Endothelial cell of umbilical vein (primary cell): ENCODE results near the gene HYAL1. TPM values are rescaled to one million over a fixed set of nuclear protein-coding genes. Genes with fewer than 3 reads are reported as not detected.

Experiments
- BruUV-seq: library from RNA; stranded (reverse); fragments of 400-500 nt; replicated peaks from 2 replicates; lab custom pipeline; 2021; lab: Mats Ljungman, UMichigan
- CTCF ChIA-PET: fragments of 300-600, 350-600 bp; sonication (Branson Sonifier 250); formaldehyde crosslinking; loops from one replicate; lab custom pipeline; 2021; ENCODE audit warnings: antibody characterized with exemption, inconsistent platforms; lab: Charles Lee
- POLR2A ChIA-PET: fragments of 300-600, 350-600 bp; sonication (Branson Sonifier 250); formaldehyde crosslinking; loops from one replicate; lab custom pipeline; 2021; ENCODE audit warnings: antibody characterized with exemption, inconsistent platforms; lab: Charles Lee
- DNase-seq: peaks from one replicate; pipeline ENCODE4 v3.0.0-alpha.2; 2011; ENCODE audit warnings: low read depth, low spot score
- FAIRE-seq: peaks from 2 replicates; lab custom pipeline; 2011; peaks lifted over from hg19 to GRCh38; lab: Jason Lieb, UNC
- H2AFZ ChIP-seq: 2 replicates; pipeline ENCODE4 v1.6.0; 2012; ENCODE audit warnings: low read depth, low read length, control low read depth, inconsistent platforms
- H3K27ac ChIP-seq: 2 replicates; pipeline ENCODE4 v1.5.1; 2011; ENCODE audit warnings: low read depth, mild to moderate bottlenecking, control low read depth, low read length, moderate library complexity; ENCODE audit not compliant: insufficient read depth
- H3K27me3 ChIP-seq, 2 experiments: 2 replicates each; pipeline versions ENCODE4 v1.6.0 to v1.6.1; 2011; ENCODE audit warnings: low read length in 2 of 2, mixed read lengths in 1 of 2; ENCODE audit not compliant: control insufficient read depth in 2 of 2, insufficient read depth in 2 of 2
- H3K36me3 ChIP-seq, 2 experiments: 2 replicates in 1 of 2; 3 replicates in 1 of 2; pipeline ENCODE4 v1.5.1; 2011; ENCODE audit warnings: low read length in 2 of 2, mild to moderate bottlenecking in 1 of 2, moderate library complexity in 1 of 2; ENCODE audit not compliant: control insufficient read depth in 2 of 2, insufficient read depth in 2 of 2; ENCODE audit errors: extremely low read depth in 1 of 2
- H3K4me1 ChIP-seq: 3 replicates; pipeline ENCODE4 v1.5.1; 2011; ENCODE audit warnings: mild to moderate bottlenecking, low read length; ENCODE audit not compliant: control insufficient read depth, insufficient read depth; ENCODE audit errors: extremely low read depth
- H3K4me2 ChIP-seq: 2 replicates; pipeline ENCODE4 v1.6.1; 2011; ENCODE audit warnings: low read length, control low read depth, mixed read lengths; ENCODE audit not compliant: insufficient read depth
- H3K4me3 ChIP-seq, 3 experiments: fragments of 200-600 bp in 1 of 3; sonication (generic), shearing (Covaris generic) in 1 of 3; replicated peaks in 1 of 3; 2 replicates each; pipeline ENCODE4 v1.5.1; 2011 to 2016; ENCODE audit warnings: control low read depth in 3 of 3, low read length in 3 of 3, mild to moderate bottlenecking in 2 of 3, inconsistent platforms in 1 of 3, low read depth in 1 of 3, moderate library complexity in 1 of 3; ENCODE audit not compliant: insufficient read depth in 1 of 3
- H3K79me2 ChIP-seq: 2 replicates; pipeline ENCODE4 v1.6.0; 2012; ENCODE audit warnings: low read length, inconsistent platforms; ENCODE audit not compliant: control insufficient read depth, insufficient read depth
- H3K9ac ChIP-seq: replicated peaks from 2 replicates; pipeline ENCODE3; 2011; ENCODE audit warnings: low read length, control low read depth; ENCODE audit not compliant: insufficient read depth; ENCODE audit errors: extremely low read depth
- H3K9me1 ChIP-seq: replicated peaks from 3 replicates; pipeline ENCODE4 v1.6.0; 2011; ENCODE audit warnings: mild to moderate bottlenecking, low read length; ENCODE audit not compliant: control insufficient read depth, insufficient read depth; ENCODE audit errors: extremely low read depth
- H3K9me3 ChIP-seq: replicated peaks from 2 replicates; pipeline ENCODE4 v1.5.1; 2012; ENCODE audit warnings: low read length, inconsistent platforms; ENCODE audit not compliant: control insufficient read depth, insufficient read depth
- H4K20me1 ChIP-seq: replicated peaks from 2 replicates; pipeline ENCODE3; 2011; ENCODE audit warnings: mild to moderate bottlenecking, low read length; ENCODE audit not compliant: control insufficient read depth, insufficient read depth; ENCODE audit errors: extremely low read depth
- CTCF ChIP-seq, 2 donors: IDR thresholded peaks; 1 replicate in 1 of 2; 2 replicates in 1 of 2; pipeline ENCODE4 v1.5.1; 2011; ENCODE audit warnings: low read length in 2 of 2, mild to moderate bottlenecking in 2 of 2, moderate library complexity in 2 of 2, control low read depth in 1 of 2, inconsistent platforms in 1 of 2, low read depth in 1 of 2; ENCODE audit not compliant: insufficient read depth in 1 of 2; ENCODE audit errors: extremely low read depth in 1 of 2
- POLR2A ChIP-seq: IDR thresholded peaks from 2 replicates; pipeline ENCODE4 v1.6.1; 2012; ENCODE audit warnings: low read depth, mild to moderate bottlenecking, control low read depth, low read length
- POLR2AphosphoS5 ChIP-seq: IDR thresholded peaks from 2 replicates; pipeline ENCODE4 v1.6.1; 2012; ENCODE audit warnings: low read depth, mild to moderate bottlenecking, control low read depth, low read length, moderate library complexity; ENCODE audit not compliant: insufficient read depth
- dilution Hi-C: fragments of 300-500 bp; cut with MboI; formaldehyde crosslinking; loops from one replicate; pipeline ENCODE4 v1.15.0; 2019; ENCODE audit warnings: low sequenced_read_pairs; ENCODE audit not compliant: extremely low pct_ligation_motif_present
- intact Hi-C: fragments of 100-400 bp; cut with micrococcal nuclease; formaldehyde crosslinking; loops from one replicate; pipeline ENCODE4 v1.10.0; 2022
- polyA plus RNA-seq, 4 experiments: library from polyadenylated mRNA; depleted of rRNA in 3 of 4; stranded (reverse) in 3 of 4; unstranded in 1 of 4; fragments of >200 nt; gene quantifications; 2 replicates each; pipeline versions ENCODE4 v1.2.1 to v1.2.3, GENCODE V29; 2011 to 2012; ENCODE audit warnings: missing spikeins in 1 of 4
- total RNA-seq: library from RNA; stranded (reverse); gene quantifications from 2 replicates; pipeline ENCODE4 v1.2.3, GENCODE V29; 2021

Gene HYAL1
- total and polyA plus RNA-seq, 2 donors (not counting 3 experiments of a cell fraction or from before 2014, with no cell fraction given), result 2.2 to 3.3 TPM

- dilution Hi-C loops (no loop called here), intact Hi-C loops (loop anchor here (1.0 to 2.0 kb wide), 2 partner anchors 29 to 155 kb away; partner anchors contain the start of gene IFRD2)
- no peaks in the 10 kb centered on the region for H3K9me3 ChIP-seq
- H2AFZ ChIP-seq, result no peak overlapping the region
- peak; percentile 91 for DNase-seq
- H3K36me3 ChIP-seq, result peaks cover 11 to 40% of the 10 kb centered on the region in 2 experiments
- H3K9ac ChIP-seq, result peak overlapping the region; percentile 89
- H3K4me2 ChIP-seq, result peak overlapping the region; percentile 75
- no peaks in the 10 kb centered on the region for H3K9me1 ChIP-seq
- peaks cover 63% of the 10 kb centered on the region for H3K4me1 ChIP-seq
- H3K27ac ChIP-seq, result peak overlapping the region; percentile 99
- TF ChIP-seq POLR2A (no peak), CTCF (IDR thresholded peaks at IDR 0.05; ENCODE audit: extremely low read depth in 1 of 2, insufficient read depth in 1 of 2, low read depth in 1 of 2, low read length in 2 of 2) (peak; percentile 41 to 82), POLR2AphosphoS5 (peak; percentile 81)
- no TSS peak for BruUV-seq
- peak overlapping the region; percentile 65 to 89 (median 89) for H3K4me3 ChIP-seq
- ChIA-PET CTCF (interaction anchor here (0.5 to 4.3 kb wide), 14 partner anchors 13 to 1360 kb away, joined by 3 to 36 read pairs (median 3); partner anchors contain the start of genes CYB561D2, HYAL3, NAA80 and NPRL2), POLR2A (interaction anchor here (0.6 to 5.1 kb wide), 2 partner anchors 14 to 63 kb away, joined by 3 to 38 read pairs; no protein-coding TSS in a partner anchor)
- no peaks in the 10 kb centered on the region for H4K20me1 ChIP-seq
- peaks cover 49% of the 10 kb centered on the region for H3K79me2 ChIP-seq
- no peaks in the 10 kb centered on the region for H3K27me3 ChIP-seq
- FAIRE-seq, result peak; percentile 97
Measured at GRCh38 chr3:50321336-50322114, 18.2 kb upstream of the HYAL1 start.
